ENCODE data around the gene AFF3. TPM values are rescaled to one million over a fixed set of nuclear protein-coding genes. Genes with fewer than 3 reads are reported as not detected.

The AFF3 gene
- total and polyA plus RNA-seq, 4 donors = 0.48 to 5.3 (median 2.3) TPM

DNA sequence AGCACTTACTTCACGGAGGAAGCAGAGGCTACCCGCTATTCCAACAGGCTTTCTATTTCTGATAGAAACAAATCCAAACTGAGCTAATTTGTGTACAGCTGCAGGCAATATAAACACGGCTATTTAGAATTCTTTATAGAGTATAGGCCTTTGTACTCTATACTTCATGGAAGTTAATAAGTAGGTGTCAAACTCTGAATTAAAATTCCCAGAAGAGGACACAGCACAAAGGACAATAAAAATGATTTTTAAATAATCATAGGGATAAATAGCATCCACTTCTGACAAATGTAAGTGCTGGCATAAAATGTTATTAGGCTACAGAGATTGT lies 261.5 kb downstream of the AFF3 start:
- no peaks in the 10 kb centered on the region for H3K36me3 ChIP-seq (ENCODE audit: control insufficient read depth in 4 of 4, insufficient read depth in 3 of 4, low read depth in 1 of 4, low read length in 3 of 4)
- WGBS = 91% methylated on average over 3 of the region's 3 CpGs
- peaks cover 0 to 6% (median 0%) of the 10 kb centered on the region in 4 donors for H3K4me1 ChIP-seq (ENCODE audit: control insufficient read depth in 4 of 4, insufficient read depth in 4 of 4, low read length in 3 of 4)
- H3K4me3 ChIP-seq (ENCODE audit: low read depth in 1 of 3, low read length in 3 of 3) = no peak overlapping the region
- no peak overlapping the region for H3K27ac ChIP-seq (ENCODE audit: low read depth in 1 of 2, low read length in 2 of 2)
- TF ChIP-seq REST (IDR thresholded peaks at IDR 0.05) = no peak
- TF ChIP-seq ATF3 (IDR thresholded peaks at IDR 0.05) = no peak
- TF ChIP-seq RXRA (IDR thresholded peaks at IDR 0.05) = no peak
- TF ChIP-seq RAD21 (IDR thresholded peaks at IDR 0.05) = no peak
- TF ChIP-seq TAF1 (conservative IDR thresholded peaks at IDR 0.05) = no peak
- TF ChIP-seq FOXA1 (IDR thresholded peaks at IDR 0.05) = no peak
- TF ChIP-seq HNF4A (conservative IDR thresholded peaks at IDR 0.05) = no peak
- TF ChIP-seq EGR1 (IDR thresholded peaks at IDR 0.05; ENCODE audit: low read depth in 2 of 2) = no peak
- no peaks in the 10 kb centered on the region for H3K27me3 ChIP-seq (ENCODE audit: control insufficient read depth in 4 of 4, insufficient read depth in 4 of 4, low read length in 3 of 4)
- no peak overlapping the region for H3K9ac ChIP-seq (ENCODE audit: low read depth in 1 of 2, low read length in 2 of 2)
- no peak for DNase-seq (ENCODE audit: low spot score)
- H3K9me3 ChIP-seq (ENCODE audit: control insufficient read depth in 4 of 4, low read length in 3 of 4) = no peaks in the 10 kb centered on the region

DNA sequence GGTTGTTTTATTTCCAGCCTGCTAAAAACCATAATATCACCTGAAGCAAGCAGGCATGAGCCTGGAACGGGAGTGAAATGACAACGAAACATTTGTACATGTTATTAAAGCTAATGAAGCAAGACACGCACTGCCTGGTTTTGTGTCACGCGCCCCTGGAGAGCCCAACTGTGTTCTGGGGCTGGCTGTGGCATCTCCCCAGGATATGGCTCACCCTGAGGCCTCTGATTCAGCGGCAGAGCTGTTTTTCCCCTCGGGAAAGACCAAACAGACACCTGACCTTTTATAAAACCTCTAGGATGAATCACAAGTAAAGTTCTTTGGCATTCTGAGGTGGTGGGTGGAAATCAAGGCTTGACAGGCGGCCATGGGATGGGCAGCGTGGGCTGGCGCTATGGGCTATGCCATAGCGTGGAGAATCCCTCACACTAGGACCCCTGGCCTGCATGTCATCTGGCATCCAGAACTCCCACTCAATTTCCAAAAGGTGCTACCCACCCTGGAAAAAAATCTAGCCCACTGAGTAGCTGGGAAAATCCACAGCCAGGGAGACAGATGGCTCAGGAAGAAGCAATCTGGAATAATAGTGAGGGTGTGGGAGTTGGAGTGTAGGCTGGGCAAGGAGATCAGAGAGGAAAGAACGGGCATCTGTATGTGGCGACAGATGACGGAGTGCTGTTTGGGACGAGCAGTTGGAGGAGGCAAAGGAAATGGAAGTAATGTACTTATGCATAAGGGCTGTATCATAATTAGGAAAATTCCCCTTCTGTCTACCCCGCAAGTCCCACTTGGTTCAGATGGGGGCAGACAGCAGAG lies 262.0 kb downstream of the AFF3 start:
- 94% methylated on average over 16 of the region's 16 CpGs for WGBS
- TF ChIP-seq TAF1 (conservative IDR thresholded peaks at IDR 0.05) = no peak
- no peak for TF ChIP-seq RAD21 (IDR thresholded peaks at IDR 0.05)
- TF ChIP-seq, protein P1, sequence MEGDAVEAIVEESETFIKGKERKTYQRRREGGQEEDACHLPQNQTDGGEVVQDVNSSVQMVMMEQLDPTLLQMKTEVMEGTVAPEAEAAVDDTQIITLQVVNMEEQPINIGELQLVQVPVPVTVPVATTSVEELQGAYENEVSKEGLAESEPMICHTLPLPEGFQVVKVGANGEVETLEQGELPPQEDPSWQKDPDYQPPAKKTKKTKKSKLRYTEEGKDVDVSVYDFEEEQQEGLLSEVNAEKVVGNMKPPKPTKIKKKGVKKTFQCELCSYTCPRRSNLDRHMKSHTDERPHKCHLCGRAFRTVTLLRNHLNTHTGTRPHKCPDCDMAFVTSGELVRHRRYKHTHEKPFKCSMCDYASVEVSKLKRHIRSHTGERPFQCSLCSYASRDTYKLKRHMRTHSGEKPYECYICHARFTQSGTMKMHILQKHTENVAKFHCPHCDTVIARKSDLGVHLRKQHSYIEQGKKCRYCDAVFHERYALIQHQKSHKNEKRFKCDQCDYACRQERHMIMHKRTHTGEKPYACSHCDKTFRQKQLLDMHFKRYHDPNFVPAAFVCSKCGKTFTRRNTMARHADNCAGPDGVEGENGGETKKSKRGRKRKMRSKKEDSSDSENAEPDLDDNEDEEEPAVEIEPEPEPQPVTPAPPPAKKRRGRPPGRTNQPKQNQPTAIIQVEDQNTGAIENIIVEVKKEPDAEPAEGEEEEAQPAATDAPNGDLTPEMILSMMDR (IDR thresholded peaks at IDR 0.05; ENCODE audit: low read depth, low read length, missing input control) = no peak
- TF ChIP-seq, protein P2, sequence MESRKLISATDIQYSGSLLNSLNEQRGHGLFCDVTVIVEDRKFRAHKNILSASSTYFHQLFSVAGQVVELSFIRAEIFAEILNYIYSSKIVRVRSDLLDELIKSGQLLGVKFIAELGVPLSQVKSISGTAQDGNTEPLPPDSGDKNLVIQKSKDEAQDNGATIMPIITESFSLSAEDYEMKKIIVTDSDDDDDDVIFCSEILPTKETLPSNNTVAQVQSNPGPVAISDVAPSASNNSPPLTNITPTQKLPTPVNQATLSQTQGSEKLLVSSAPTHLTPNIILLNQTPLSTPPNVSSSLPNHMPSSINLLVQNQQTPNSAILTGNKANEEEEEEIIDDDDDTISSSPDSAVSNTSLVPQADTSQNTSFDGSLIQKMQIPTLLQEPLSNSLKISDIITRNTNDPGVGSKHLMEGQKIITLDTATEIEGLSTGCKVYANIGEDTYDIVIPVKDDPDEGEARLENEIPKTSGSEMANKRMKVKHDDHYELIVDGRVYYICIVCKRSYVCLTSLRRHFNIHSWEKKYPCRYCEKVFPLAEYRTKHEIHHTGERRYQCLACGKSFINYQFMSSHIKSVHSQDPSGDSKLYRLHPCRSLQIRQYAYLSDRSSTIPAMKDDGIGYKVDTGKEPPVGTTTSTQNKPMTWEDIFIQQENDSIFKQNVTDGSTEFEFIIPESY (IDR thresholded peaks at IDR 0.05) = no peak
- TF ChIP-seq HNF4G (IDR thresholded peaks at IDR 0.05) = no peak
- TF ChIP-seq FOXA2 (IDR thresholded peaks at IDR 0.05) = no peak
- no peak for TF ChIP-seq ATF3 (IDR thresholded peaks at IDR 0.05)
- TF ChIP-seq, protein P3, sequence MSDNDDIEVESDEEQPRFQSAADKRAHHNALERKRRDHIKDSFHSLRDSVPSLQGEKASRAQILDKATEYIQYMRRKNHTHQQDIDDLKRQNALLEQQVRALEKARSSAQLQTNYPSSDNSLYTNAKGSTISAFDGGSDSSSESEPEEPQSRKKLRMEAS (IDR thresholded peaks at IDR 0.05) = no peak
- no peak for TF ChIP-seq RXRA (IDR thresholded peaks at IDR 0.05)
- no peak for TF ChIP-seq REST (IDR thresholded peaks at IDR 0.05)
- no peak for TF ChIP-seq NR2F2 (IDR thresholded peaks at IDR 0.05)
- TF ChIP-seq FOXA1 (IDR thresholded peaks at IDR 0.05) = no peak
- no peak for TF ChIP-seq GABPA (IDR thresholded peaks at IDR 0.05 in 1 of 2, conservative IDR thresholded peaks at IDR 0.05 in 1 of 2)
- TF ChIP-seq EGR1 (IDR thresholded peaks at IDR 0.05; ENCODE audit: low read depth in 2 of 2) = no peak
- no peak for TF ChIP-seq SP1 (IDR thresholded peaks at IDR 0.05)
- TF ChIP-seq YY1 (IDR thresholded peaks at IDR 0.05) = no peak
- H3K27ac ChIP-seq (ENCODE audit: low read depth in 1 of 2, low read length in 2 of 2) = no peak overlapping the region
- H3K9me3 ChIP-seq (ENCODE audit: control insufficient read depth in 4 of 4, low read length in 3 of 4) = no peaks in the 10 kb centered on the region
- H3K4me1 ChIP-seq (ENCODE audit: control insufficient read depth in 4 of 4, insufficient read depth in 4 of 4, low read length in 3 of 4) = peaks cover 0 to 6% (median 0%) of the 10 kb centered on the region in 4 donors
- no peaks in the 10 kb centered on the region for H3K27me3 ChIP-seq (ENCODE audit: control insufficient read depth in 4 of 4, insufficient read depth in 4 of 4, low read length in 3 of 4)
- no peak overlapping the region for H3K9ac ChIP-seq (ENCODE audit: low read depth in 1 of 2, low read length in 2 of 2)
- H3K4me3 ChIP-seq (ENCODE audit: low read depth in 1 of 3, low read length in 3 of 3) = no peak overlapping the region
- DNase-seq (ENCODE audit: low spot score) = no peak
- no peaks in the 10 kb centered on the region for H3K36me3 ChIP-seq (ENCODE audit: control insufficient read depth in 4 of 4, insufficient read depth in 3 of 4, low read depth in 1 of 4, low read length in 3 of 4)

All from liver (tissue), 9 donors.